A673 (cell line): Measurements from ENCODE around the gene NDC1. TPM values are rescaled to one million over a fixed set of nuclear protein-coding genes. Genes with fewer than 3 reads are reported as not detected.

Experiments used
- BruUV-seq: library from RNA; stranded (reverse); fragments of 400-500 nt; replicated peaks from 2 replicates; lab custom pipeline; 2021; lab: Mats Ljungman, UMichigan
- CTCF ChIA-PET: fragments of 300-600 bp; sonication (Branson Sonifier 250); formaldehyde crosslinking; loops from one replicate; lab custom pipeline; 2022; ENCODE audit warnings: antibody characterized with exemption; lab: Charles Lee
- POLR2A ChIA-PET: fragments of 300-600 bp; sonication (Branson Sonifier 250); formaldehyde crosslinking; loops from one replicate; lab custom pipeline; 2022; ENCODE audit warnings: antibody characterized with exemption; ENCODE audit not compliant: low non-redundant PET; lab: Charles Lee
- DNase-seq: peaks from one replicate; pipeline ENCODE4 v3.0.0-alpha.2; 2015; ENCODE audit warnings: low spot score
- H3K27ac ChIP-seq: fragments of 200-600 bp; sonication (generic); 2 replicates; pipeline ENCODE4 v1.5.1; 2016; ENCODE audit warnings: mixed run types, low read depth, mild to moderate bottlenecking, mixed read lengths, antibody characterized with exemption, low read length; ENCODE audit not compliant: poor library complexity, severe bottlenecking
- H3K27me3 ChIP-seq: fragments of 200-600 bp; sonication (generic); replicated peaks from 2 replicates; pipeline ENCODE4 v1.6.1; 2017; ENCODE audit warnings: mixed run types, low read depth, mild to moderate bottlenecking, mixed read lengths, antibody characterized with exemption, low read length; ENCODE audit not compliant: insufficient read depth, poor library complexity
- H3K36me3 ChIP-seq: fragments of 200-600 bp; sonication (generic); 2 replicates; pipeline ENCODE4 v1.6.1; 2016; ENCODE audit warnings: mixed run types, mild to moderate bottlenecking, mixed read lengths, antibody characterized with exemption, low read length; ENCODE audit not compliant: insufficient read depth, poor library complexity, severe bottlenecking
- H3K4me1 ChIP-seq: fragments of 200-600 bp; sonication (generic); 2 replicates; pipeline ENCODE4 v1.6.1; 2017; ENCODE audit warnings: mixed run types, mild to moderate bottlenecking, mixed read lengths, antibody characterized with exemption, low read length; ENCODE audit not compliant: insufficient read depth, poor library complexity, severe bottlenecking
- H3K4me3 ChIP-seq: fragments of 200-600 bp; sonication (generic); 2 replicates; pipeline ENCODE4 v1.5.1; 2016; ENCODE audit warnings: low read depth, mixed run types, mild to moderate bottlenecking, mixed read lengths, low read length; ENCODE audit not compliant: poor library complexity, severe bottlenecking
- H3K9me3 ChIP-seq: fragments of 200-600 bp; sonication (generic); 2 replicates; pipeline ENCODE4 v1.6.1; 2016; ENCODE audit warnings: mixed run types, low read depth, mild to moderate bottlenecking, mixed read lengths, antibody characterized with exemption, low read length; ENCODE audit not compliant: poor library complexity, severe bottlenecking
- EZH2 ChIP-seq: fragments of 200-600 bp; sonication (generic); IDR thresholded peaks from 2 replicates; pipeline ENCODE4 v1.6.1; 2017; ENCODE audit warnings: borderline replicate concordance, low read depth, mild to moderate bottlenecking, mixed read lengths, antibody characterized with exemption, low read length; ENCODE audit not compliant: poor library complexity, severe bottlenecking
- intact Hi-C: fragments of 100-400 bp; cut with micrococcal nuclease; formaldehyde crosslinking; loops from one replicate; pipeline ENCODE4 v1.10.0; 2022; ENCODE audit not compliant: unreplicated experiment
- total RNA-seq: library from RNA; stranded (reverse); gene quantifications from 2 replicates; pipeline ENCODE4 v1.2.3, GENCODE V29; 2021
- TF ChIP-seq, protein P1 (sequence below): fragments of 300-800, 200-600 bp; sonication (generic); conservative IDR thresholded peaks from 2 replicates; pipeline ENCODE4 v1.5.1; 2017; ENCODE audit warnings: low read depth, mild to moderate bottlenecking, antibody characterized with exemption, low read length, moderate library complexity, mixed read lengths

Gene NDC1
- total RNA-seq, 1 experiment from 2014 or later = 26.6 TPM

DNA sequence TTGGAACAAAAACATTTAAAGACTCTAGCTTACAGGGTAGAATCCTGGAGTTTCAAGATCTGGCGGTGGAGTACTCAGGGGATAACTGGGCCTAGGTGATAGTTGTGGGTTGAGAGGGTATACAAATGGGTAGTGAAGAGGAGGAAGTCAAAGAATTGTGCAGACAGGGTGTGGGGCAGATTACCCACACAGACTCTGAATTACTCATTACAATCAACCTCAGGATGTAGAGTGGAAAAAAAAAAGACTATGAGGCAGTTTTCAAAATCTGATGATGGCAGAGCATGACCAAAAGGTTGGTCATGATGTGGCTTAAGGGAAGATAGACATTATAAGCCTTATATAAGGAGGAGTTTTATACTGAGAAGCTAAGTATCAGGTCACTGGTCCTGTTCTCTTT is 55.0 kb downstream of the NDC1 start:
- DNase-seq = no peak
- no peaks in the 10 kb centered on the region for H3K4me1 ChIP-seq
- no peaks in the 10 kb centered on the region for H3K9me3 ChIP-seq
- H3K27ac ChIP-seq = no peak overlapping the region
- ChIA-PET CTCF (no interaction called here), POLR2A (no interaction called here)
- TF ChIP-seq, protein P1, sequence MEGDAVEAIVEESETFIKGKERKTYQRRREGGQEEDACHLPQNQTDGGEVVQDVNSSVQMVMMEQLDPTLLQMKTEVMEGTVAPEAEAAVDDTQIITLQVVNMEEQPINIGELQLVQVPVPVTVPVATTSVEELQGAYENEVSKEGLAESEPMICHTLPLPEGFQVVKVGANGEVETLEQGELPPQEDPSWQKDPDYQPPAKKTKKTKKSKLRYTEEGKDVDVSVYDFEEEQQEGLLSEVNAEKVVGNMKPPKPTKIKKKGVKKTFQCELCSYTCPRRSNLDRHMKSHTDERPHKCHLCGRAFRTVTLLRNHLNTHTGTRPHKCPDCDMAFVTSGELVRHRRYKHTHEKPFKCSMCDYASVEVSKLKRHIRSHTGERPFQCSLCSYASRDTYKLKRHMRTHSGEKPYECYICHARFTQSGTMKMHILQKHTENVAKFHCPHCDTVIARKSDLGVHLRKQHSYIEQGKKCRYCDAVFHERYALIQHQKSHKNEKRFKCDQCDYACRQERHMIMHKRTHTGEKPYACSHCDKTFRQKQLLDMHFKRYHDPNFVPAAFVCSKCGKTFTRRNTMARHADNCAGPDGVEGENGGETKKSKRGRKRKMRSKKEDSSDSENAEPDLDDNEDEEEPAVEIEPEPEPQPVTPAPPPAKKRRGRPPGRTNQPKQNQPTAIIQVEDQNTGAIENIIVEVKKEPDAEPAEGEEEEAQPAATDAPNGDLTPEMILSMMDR = no peak
- TF ChIP-seq EZH2 = no peak
- H3K36me3 ChIP-seq = peaks cover 10% of the 10 kb centered on the region
- no peaks in the 10 kb centered on the region for H3K27me3 ChIP-seq
- no peak overlapping the region for H3K4me3 ChIP-seq
- intact Hi-C loops = no loop called here
- no TSS peak for BruUV-seq

DNA sequence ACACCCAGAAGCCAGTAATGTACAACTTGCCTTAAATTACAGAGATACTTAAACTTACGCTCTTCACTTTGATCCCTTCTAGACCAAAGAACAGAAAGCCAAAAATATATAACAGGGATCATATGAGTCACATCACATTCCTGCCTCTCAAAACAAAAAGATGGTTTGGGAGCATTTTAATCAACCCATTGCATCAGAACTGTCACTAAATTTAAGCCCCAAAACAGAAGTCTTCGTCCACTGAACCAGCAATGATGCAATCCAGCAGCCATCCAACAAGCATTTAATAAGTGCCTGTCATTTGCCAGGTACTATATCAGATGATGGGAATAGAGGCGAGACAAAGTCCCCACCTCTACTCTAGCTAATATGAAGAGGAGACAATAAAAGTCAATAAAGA is 56.4 kb downstream of the NDC1 start:
- ChIA-PET CTCF (no interaction called here), POLR2A (no interaction called here)
- no peak overlapping the region for H3K27ac ChIP-seq
- intact Hi-C loops = no loop called here
- no peaks in the 10 kb centered on the region for H3K4me1 ChIP-seq
- no peaks in the 10 kb centered on the region for H3K9me3 ChIP-seq
- DNase-seq = peak; percentile 4
- no peak for TF ChIP-seq EZH2
- TF ChIP-seq, protein P1 = no peak
- peaks cover 6% of the 10 kb centered on the region for H3K36me3 ChIP-seq
- no TSS peak for BruUV-seq
- H3K27me3 ChIP-seq = no peaks in the 10 kb centered on the region
- H3K4me3 ChIP-seq = no peak overlapping the region

DNA sequence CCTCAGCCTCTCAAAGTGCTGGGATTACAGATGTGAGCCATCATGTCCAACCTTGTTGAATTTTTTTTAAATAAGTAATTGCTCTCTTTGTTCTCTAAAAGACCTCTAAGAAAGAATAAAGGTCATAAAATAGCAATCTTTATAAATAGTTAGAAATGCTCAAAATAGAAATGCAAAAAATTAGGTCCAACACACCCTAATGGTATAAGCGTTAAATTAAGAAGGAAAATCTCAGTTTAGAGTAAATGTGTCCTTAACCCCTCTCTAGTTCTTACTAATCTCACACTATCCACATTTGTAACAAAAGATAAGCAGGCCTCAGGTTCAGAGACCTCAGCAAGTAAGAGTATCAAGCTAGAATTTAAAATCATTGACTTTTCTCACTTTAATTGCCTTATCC is 60.8 kb downstream of the NDC1 start:
- no peaks in the 10 kb centered on the region for H3K36me3 ChIP-seq
- TF ChIP-seq, protein P1 = no peak
- no peak for TF ChIP-seq EZH2
- DNase-seq = no peak
- no peak overlapping the region for H3K4me3 ChIP-seq
- intact Hi-C loops = no loop called here
- H3K27me3 ChIP-seq = no peaks in the 10 kb centered on the region
- H3K9me3 ChIP-seq = no peaks in the 10 kb centered on the region
- BruUV-seq = no TSS peak
- ChIA-PET CTCF (no interaction called here), POLR2A (no interaction called here)
- H3K27ac ChIP-seq = no peak overlapping the region
- H3K4me1 ChIP-seq = no peaks in the 10 kb centered on the region
